Esophagus (tissue), 2 donors: ENCODE results near the gene TTF1. TPM values are rescaled to one million over a fixed set of nuclear protein-coding genes. Genes with fewer than 3 reads are reported as not detected.
"Not testable (repeated sequence)": the region's sequence is repeated elsewhere in the genome, so short reads cannot be mapped to it uniquely, and the experiment has no call there.

Source experiments
- H3K27ac ChIP-seq, 2 donors: one replicate each; pipeline ENCODE4 v1.5.1; 2013; ENCODE audit warnings: low read depth in 2 of 2, mild to moderate bottlenecking in 2 of 2, inconsistent platforms in 1 of 2, low read length in 1 of 2, moderate library complexity in 1 of 2
- H3K27me3 ChIP-seq, 2 donors: one replicate each; pipeline ENCODE4 v1.6.1; 2013; ENCODE audit warnings: low read length in 2 of 2, control low read depth in 1 of 2, mild to moderate bottlenecking in 1 of 2; ENCODE audit not compliant: insufficient read depth in 2 of 2, control insufficient read depth in 1 of 2
- H3K36me3 ChIP-seq, 2 donors: one replicate each; pipeline ENCODE4 v1.6.1; 2013; ENCODE audit warnings: low read length in 1 of 2; ENCODE audit not compliant: control insufficient read depth in 2 of 2, insufficient read depth in 2 of 2
- H3K4me1 ChIP-seq, 2 donors: one replicate each; pipeline ENCODE4 v1.6.1; 2013; ENCODE audit warnings: low read length in 1 of 2; ENCODE audit not compliant: control insufficient read depth in 2 of 2, insufficient read depth in 2 of 2
- H3K4me3 ChIP-seq, 2 donors: one replicate each; pipeline ENCODE4 v1.5.1; 2013; ENCODE audit warnings: low read length in 2 of 2, mild to moderate bottlenecking in 2 of 2, low read depth in 1 of 2, moderate library complexity in 1 of 2
- H3K9me3 ChIP-seq, 2 donors: one replicate each; pipeline ENCODE4 v1.6.1; 2013; ENCODE audit warnings: mild to moderate bottlenecking in 2 of 2, low read depth in 1 of 2, low read length in 1 of 2, moderate library complexity in 1 of 2; ENCODE audit not compliant: control insufficient read depth in 2 of 2, insufficient read depth in 1 of 2
- WGBS, 2 donors: extraction: QIAGEN DNeasy Blood & Tissue Kit; methylation state at CpG; one replicate each; pipeline ENCODE4 v1.1.7; 2013; 5-methylcytosine and 5-hydroxymethylcytosine counted together
- polyA plus RNA-seq, 2 donors: library from polyadenylated mRNA; stranded (reverse); fragments of 200-250 nt; gene quantifications; one replicate each; pipeline ENCODE4 v1.2.3, GENCODE V29; 2013
- donor health status: healthy with polysubstance abuse.
- donor health status: Bipolar disorder and iron deficiency.

Gene TTF1
- polyA plus RNA-seq, 2 donors: 9.2 to 11.1 TPM

DNA sequence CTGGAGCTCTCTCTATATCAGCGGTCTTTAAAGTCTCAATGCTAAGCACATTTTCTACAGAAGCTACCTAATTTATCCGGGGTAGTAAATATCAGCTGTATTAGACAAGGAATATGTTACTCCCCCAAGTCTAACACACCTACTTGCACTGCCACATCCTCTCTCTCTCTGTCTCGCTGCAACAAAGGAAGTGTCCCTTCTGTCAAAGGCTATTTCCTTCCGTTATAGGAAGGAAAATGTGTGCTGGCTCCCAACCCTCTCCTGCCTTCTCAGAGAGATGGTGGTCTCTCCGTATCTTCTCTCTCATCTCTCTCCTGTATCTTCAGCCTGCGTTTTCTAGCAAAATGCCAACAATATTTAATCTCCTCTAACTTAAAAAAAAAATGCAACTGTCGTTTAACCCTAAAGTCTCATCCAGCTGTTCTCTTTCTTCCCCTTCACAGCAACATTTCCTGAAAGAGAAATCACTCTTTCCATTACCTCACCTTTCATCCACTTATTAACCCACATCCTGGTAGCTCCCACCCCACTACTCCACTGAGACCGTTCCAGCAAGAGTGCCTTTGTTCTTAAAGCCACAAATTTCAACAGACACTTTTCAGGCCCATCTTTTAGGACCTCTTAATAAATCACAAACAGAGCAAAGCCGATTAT lies 2.3 kb downstream of the TTF1 start:
- Histone ChIP-seq H3K4me3 (no peak overlapping the region), H3K9me3 (no peaks in the 10 kb centered on the region), H3K36me3 (peaks cover 0 to 9% of the 10 kb centered on the region in 2 donors), H3K27me3 (no peaks in the 10 kb centered on the region), H3K27ac (no peak overlapping the region), H3K4me1 (peaks cover 3 to 5% of the 10 kb centered on the region in 2 donors)
- WGBS, 2 donors: 58% methylated on average over 9 of the region's 9 CpGs

DNA sequence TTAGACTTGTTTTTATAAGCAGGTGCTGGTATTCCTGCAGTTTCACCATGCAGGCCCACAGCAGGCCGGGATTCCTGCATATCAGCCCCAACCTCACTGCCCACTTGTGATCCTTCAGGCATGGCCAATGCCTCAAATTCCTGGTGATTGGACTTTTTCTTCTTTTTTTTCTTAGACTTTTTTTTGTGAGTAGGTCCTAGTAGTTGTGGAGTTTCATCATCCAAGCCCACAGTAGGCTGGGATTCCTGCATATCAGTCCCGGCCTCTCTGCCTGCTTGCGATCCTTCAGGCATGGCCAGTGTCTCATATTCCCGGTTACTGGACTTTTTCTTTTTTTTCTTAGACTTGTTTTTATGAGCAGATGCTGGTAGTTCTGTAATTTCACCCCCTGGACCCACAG lies 4.8 kb downstream of the TTF1 start:
- peaks cover 6 to 9% of the 10 kb centered on the region in 2 donors for H3K36me3 ChIP-seq

DNA sequence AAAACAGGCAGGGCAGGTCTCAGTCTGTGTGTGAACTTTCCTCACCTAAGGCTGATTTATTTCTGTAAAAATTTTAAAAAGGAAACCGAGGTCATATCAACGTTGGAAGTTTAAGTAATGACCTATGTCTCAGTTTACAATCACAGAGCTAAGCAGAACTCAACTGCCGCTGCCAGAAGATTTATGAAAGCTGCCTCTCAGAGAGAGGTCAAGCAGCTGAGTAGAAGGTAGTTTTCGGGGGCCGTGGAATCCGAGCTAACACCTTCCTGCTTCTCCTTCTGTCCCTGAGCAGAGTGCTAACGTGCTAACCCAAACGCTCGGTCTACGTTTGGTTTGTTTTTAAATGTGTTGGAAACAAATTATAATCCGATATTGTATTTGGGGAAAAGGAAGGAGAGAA lies 11.1 kb downstream of the TTF1 start:
- H3K36me3 ChIP-seq: peaks cover 24 to 28% of the 10 kb centered on the region in 2 donors
- H3K27ac ChIP-seq: no peak overlapping the region
- H3K27me3 ChIP-seq: no peaks in the 10 kb centered on the region
- no peaks in the 10 kb centered on the region for H3K4me1 ChIP-seq
- no peaks in the 10 kb centered on the region for H3K9me3 ChIP-seq
- no peak overlapping the region for H3K4me3 ChIP-seq
- WGBS, 2 donors: 87 to 90% methylated on average over 11 of the region's 11 CpGs

More for the DNA sequence above, 4.8 kb downstream of the TTF1 start:
- Histone ChIP-seq H3K4me3 (no peak overlapping the region), H3K27me3 (no peaks in the 10 kb centered on the region), H3K27ac (no peak overlapping the region), H3K9me3 (no peaks in the 10 kb centered on the region), H3K4me1 (peaks cover 0 to 5% of the 10 kb centered on the region in 2 donors)
- 95 to 96% methylated on average over 4 of the region's 4 CpGs for WGBS, 2 donors

DNA sequence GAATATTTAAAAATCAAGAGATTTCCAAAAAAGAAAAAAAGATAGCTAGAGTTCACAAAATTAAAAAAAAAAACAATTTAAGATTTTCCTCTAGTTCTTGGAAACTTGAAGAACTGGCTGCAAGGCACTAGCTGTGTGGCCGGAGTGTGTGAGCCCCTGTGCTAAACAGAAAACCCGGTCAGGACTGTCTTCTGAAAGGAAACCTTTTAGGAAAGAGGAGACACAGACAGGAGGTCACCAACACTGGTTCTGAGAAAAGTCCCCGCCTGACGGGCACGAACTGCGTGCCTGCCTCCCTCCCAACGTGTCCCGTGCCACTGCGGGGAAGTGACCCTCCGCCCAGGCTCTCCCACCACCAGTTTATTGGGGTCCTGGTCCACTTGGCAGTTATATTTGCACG lies 15.2 kb downstream of the TTF1 start:
- H3K36me3 ChIP-seq: peaks cover 25 to 40% of the 10 kb centered on the region in 2 donors
- H3K4me3 ChIP-seq: no peak overlapping the region
- H3K27me3 ChIP-seq: no peaks in the 10 kb centered on the region
- H3K9me3 ChIP-seq: no peaks in the 10 kb centered on the region
- H3K27ac ChIP-seq: no peak overlapping the region
- WGBS, 2 donors: 92 to 93% methylated on average over 11 of the region's 11 CpGs
- no peaks in the 10 kb centered on the region for H3K4me1 ChIP-seq

DNA sequence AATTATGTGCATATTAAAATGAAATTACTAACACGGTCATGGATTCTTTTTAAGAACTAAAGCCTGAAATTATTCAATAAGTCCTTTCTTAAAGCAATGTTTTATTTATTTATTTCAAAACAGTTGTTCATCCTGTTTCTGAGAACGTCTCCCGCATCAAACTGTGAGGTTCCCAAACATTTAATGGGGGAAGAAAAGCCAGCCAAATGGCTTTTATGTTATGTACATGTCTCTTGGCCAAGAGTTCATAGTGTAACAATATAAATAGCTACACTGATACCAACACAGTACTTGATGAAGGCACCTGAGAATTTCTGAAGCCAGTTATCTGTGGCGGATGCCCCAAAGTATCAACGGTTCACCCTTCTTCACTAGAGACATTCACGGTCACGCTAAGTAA lies 15.7 kb downstream of the TTF1 start:
- Histone ChIP-seq H3K4me3 (no peak overlapping the region), H3K36me3 (peaks cover 24 to 39% of the 10 kb centered on the region in 2 donors), H3K9me3 (no peaks in the 10 kb centered on the region), H3K27me3 (no peaks in the 10 kb centered on the region), H3K27ac (no peak overlapping the region), H3K4me1 (no peaks in the 10 kb centered on the region)
- WGBS, 2 donors: 75 to 79% methylated on average over 7 of the region's 7 CpGs

DNA sequence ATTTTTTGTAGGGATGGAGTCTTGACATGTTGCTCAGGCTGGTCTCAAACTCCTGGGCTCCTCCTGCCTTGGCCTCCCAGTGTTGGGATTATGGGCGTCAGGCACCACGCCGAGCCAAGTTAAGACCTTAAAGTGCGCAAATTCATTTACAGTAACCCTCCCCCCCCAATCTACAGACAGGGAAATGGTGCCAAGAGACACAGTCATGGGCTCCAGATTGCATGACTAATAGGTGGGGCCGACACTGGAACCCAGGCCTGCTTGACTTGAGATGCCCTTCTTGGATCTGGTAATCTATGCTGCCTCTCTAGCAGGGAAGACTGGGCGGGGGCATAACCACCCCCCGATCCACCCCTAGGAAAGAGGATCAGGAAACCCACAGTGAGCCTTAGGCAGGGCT lies 19.5 kb downstream of the TTF1 start:
- Histone ChIP-seq H3K27ac (no peak overlapping the region), H3K27me3 (no peaks in the 10 kb centered on the region), H3K4me1 (no peaks in the 10 kb centered on the region), H3K4me3 (no peak overlapping the region), H3K36me3 (peaks cover 24 to 35% of the 10 kb centered on the region in 2 donors), H3K9me3 (no peaks in the 10 kb centered on the region)
- 91 to 94% methylated on average over 7 of the region's 7 CpGs for WGBS, 2 donors

DNA sequence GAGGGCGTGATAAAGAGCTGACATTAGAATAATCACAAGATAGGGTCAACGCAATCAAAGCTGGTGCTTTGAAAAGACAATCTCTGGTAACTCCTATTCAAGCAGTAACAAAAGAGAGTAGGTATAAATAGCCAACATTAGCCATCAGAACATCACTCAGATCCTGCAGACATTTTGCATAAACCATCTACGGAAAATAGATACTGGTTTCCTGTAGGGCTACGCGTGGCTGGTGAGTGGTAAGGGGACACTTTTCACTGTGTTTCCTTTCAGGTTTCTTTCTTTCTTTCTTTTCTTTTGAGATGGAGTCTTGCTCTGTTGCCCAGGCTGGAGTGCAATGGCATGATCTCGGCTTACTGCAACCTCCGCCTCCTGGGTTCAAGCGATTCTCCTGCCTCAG lies 22.3 kb downstream of the TTF1 start:
- 93 to 94% methylated on average over 8 of the region's 8 CpGs for WGBS, 2 donors
- peaks cover 0 to 2% of the 10 kb centered on the region in 2 donors for H3K9me3 ChIP-seq
- H3K4me1 ChIP-seq: no peaks in the 10 kb centered on the region
- no peak overlapping the region for H3K27ac ChIP-seq
- no peak overlapping the region for H3K4me3 ChIP-seq
- H3K36me3 ChIP-seq: peaks cover 11 to 27% of the 10 kb centered on the region in 2 donors
- H3K27me3 ChIP-seq: no peaks in the 10 kb centered on the region

DNA sequence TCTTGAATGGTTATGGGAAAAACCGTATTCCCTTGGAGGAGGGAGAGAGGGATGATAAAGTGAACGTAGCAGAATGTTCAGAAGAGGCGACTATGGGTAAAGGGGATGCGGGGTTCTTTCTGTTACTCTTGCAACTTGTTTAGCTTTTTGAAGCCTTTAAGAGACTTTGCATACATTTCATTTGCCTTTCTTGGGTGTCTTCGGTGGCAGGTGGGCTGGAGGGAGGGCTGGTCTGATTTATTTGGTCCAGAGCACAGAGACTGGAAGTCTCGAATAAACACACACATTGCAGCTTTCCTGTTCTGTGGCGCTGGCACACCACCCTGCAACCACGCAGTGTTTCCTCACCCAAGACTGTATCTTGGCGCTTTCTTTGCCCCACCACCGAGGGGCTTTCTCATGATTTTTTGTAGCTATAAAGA lies 23.2 kb downstream of the TTF1 start:
- WGBS, 2 donors: 86 to 87% methylated on average over 10 of the region's 10 CpGs
- peak overlapping the region in 1 of 2 donors; percentile 4 for H3K27ac ChIP-seq
- H3K4me1 ChIP-seq: no peaks in the 10 kb centered on the region
- no peaks in the 10 kb centered on the region for H3K27me3 ChIP-seq
- H3K4me3 ChIP-seq: no peak overlapping the region
- H3K9me3 ChIP-seq: peaks cover 0 to 3% of the 10 kb centered on the region in 2 donors
- H3K36me3 ChIP-seq: peaks cover 11 to 31% of the 10 kb centered on the region in 2 donors

DNA sequence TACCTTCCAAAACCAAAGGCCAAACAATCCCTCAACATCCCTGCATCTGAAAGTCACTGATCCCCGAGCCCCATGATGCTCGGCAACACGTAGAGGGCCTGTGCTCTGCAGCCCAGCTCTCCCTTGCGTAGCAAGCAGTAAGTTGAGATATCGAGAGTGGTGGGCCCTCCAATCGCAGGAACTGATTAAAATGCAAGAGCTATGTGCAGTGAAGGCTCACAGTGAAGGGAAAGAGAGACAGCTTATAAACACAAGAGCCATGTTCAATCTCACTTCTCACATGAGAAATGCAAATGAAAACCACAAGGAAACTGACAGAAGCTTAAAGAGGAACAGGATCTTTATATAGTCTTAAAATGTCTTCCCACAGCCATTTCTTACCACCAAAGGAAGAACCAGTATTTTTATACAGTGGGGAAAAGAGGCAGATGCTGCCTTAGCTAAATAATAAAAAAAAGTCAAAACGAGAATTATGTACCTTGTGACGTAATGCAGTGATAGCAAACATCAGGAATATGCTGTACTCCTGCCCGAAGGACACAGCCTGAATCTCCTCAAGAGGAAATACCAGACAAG lies 24.6 kb downstream of the TTF1 start:
- Histone ChIP-seq H3K9me3 (peaks cover 0 to 8% of the 10 kb centered on the region in 2 donors), H3K36me3 (peaks cover 11 to 37% of the 10 kb centered on the region in 2 donors), H3K27me3 (no peaks in the 10 kb centered on the region), H3K4me1 (no peaks in the 10 kb centered on the region), H3K27ac (no peak overlapping the region), H3K4me3 (no peak overlapping the region)
- WGBS, 2 donors: 86 to 88% methylated on average over 9 of the region's 9 CpGs

DNA sequence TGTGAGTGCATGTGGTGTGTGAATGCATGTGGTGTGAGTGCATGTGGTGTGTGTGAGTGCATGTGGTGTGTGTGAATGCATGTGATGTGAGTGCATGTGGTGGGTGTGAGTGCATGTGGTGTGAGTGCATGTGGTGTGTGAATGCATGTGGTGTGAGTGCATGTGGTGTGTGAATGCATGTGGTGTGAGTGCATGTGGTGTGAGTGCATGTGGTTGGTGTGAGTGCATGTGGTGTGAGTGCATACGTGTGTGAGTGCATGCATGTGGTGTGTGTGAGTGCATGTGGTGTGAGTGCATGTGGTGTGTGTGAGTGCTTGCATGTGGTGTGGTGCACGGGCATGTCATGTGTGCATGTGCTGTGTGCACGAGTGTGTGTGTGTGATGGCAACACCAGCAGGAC lies 28.2 kb downstream of the TTF1 start:
- 90 to 98% methylated on average over 3 of the region's 3 CpGs for WGBS, 2 donors
- H3K9me3 ChIP-seq, H3K4me1 ChIP-seq, H3K4me3 ChIP-seq, H3K27me3 ChIP-seq, H3K27ac ChIP-seq: not testable (repeated sequence)
- H3K36me3 ChIP-seq: peaks cover 2 to 33% of the 10 kb centered on the region in 2 donors
